ENCODE measurements around the gene LGALS1.

The LGALS1 gene

GRCh38 chr22:37674951-37675929 lies at the start of gene LGALS1:
LGALS1 (plus strand) TSS chr22:37675636; CDS start chr22:37675703, 67 bp downstream.
- DNase-seq, result peak; percentile 83

- no peak for DNase-seq
Observed at GRCh38 chr22:37625737-37626136, 49.7 kb upstream of the LGALS1 start.

- no peak for DNase-seq
Observed at GRCh38 chr22:37626144-37626543, 49.3 kb upstream of the LGALS1 start.

GRCh38 chr22:37626556-37627075 lies 48.8 kb upstream of the LGALS1 start:
- no peak for DNase-seq

GRCh38 chr22:37627121-37627520 lies 48.3 kb upstream of the LGALS1 start:
- peak; percentile 58 for DNase-seq

GRCh38 chr22:37627545-37627944 lies 47.9 kb upstream of the LGALS1 start:
- DNase-seq, result peak; percentile 74

GRCh38 chr22:37628830-37629229 lies 46.6 kb upstream of the LGALS1 start:
- no peak for DNase-seq

GRCh38 chr22:37629928-37630327 lies 45.5 kb upstream of the LGALS1 start:
- DNase-seq, result no peak

- DNase-seq, result no peak
Observed at GRCh38 chr22:37630839-37631435, 44.5 kb upstream of the LGALS1 start.

- no peak for DNase-seq
Observed at GRCh38 chr22:37631448-37632173, 43.8 kb upstream of the LGALS1 start.

GRCh38 chr22:37632174-37633088 lies 43.0 kb upstream of the LGALS1 start:
- no peak for DNase-seq

GRCh38 chr22:37633089-37633624 lies 42.3 kb upstream of the LGALS1 start:
- DNase-seq, result no peak

GRCh38 chr22:37633625-37634416 lies 41.6 kb upstream of the LGALS1 start:
- peak; percentile 94 for DNase-seq

GRCh38 chr22:37634417-37634924 lies 41.0 kb upstream of the LGALS1 start:
- no peak for DNase-seq

GRCh38 chr22:37635157-37635556 lies 40.3 kb upstream of the LGALS1 start:
- no peak for DNase-seq

GRCh38 chr22:37636186-37636948 lies 39.1 kb upstream of the LGALS1 start:
- peak; percentile 92 for DNase-seq

GRCh38 chr22:37636949-37637273 lies 38.5 kb upstream of the LGALS1 start:
- DNase-seq, result no peak

- no peak for DNase-seq
Observed at GRCh38 chr22:37638391-37639069, 36.9 kb upstream of the LGALS1 start.

- peak; percentile 39 for DNase-seq
Observed at GRCh38 chr22:37639070-37639760, 36.2 kb upstream of the LGALS1 start, which contains the start of gene SH3BP1. SH3BP1 (plus strand) TSS chr22:37639669; CDS start chr22:37639788, 119 bp downstream.
